GM12865 (cell line): ENCODE measurements around the gene PALLD.

Source experiments
- DNase-seq: peaks from one replicate; pipeline ENCODE4 v3.0.0; 2010; ENCODE audit warnings: low read depth
- H3K4me3 ChIP-seq: 2 replicates; pipeline ENCODE4 v1.5.1; 2011; ENCODE audit warnings: mild to moderate bottlenecking, low read depth, low read length, control low read depth
- CTCF ChIP-seq: IDR thresholded peaks from 2 replicates; pipeline ENCODE4 v1.5.1; 2011; ENCODE audit warnings: low read length, control low read depth, low read depth, inconsistent platforms; ENCODE audit not compliant: insufficient read depth; ENCODE audit errors: missing control alignments

PALLD gene

GRCh38 chr4:168541266-168541953 lies 44.6 kb downstream of the PALLD start:
- H3K4me3 ChIP-seq: no peak overlapping the region
- no peak for TF ChIP-seq CTCF
- DNase-seq: no peak

- no peak overlapping the region for H3K4me3 ChIP-seq
- no peak for TF ChIP-seq CTCF
- no peak for DNase-seq
Observed at GRCh38 chr4:168549143-168549542, 52.3 kb downstream of the PALLD start.

GRCh38 chr4:168550064-168550766 lies 53.4 kb downstream of the PALLD start:
- H3K4me3 ChIP-seq: no peak overlapping the region
- no peak for DNase-seq
- no peak for TF ChIP-seq CTCF

GRCh38 chr4:168551211-168551610 lies 54.4 kb downstream of the PALLD start:
- no peak for TF ChIP-seq CTCF
- H3K4me3 ChIP-seq: no peak overlapping the region
- no peak for DNase-seq

- no peak for DNase-seq
- TF ChIP-seq CTCF: no peak
- H3K4me3 ChIP-seq: no peak overlapping the region
Observed at GRCh38 chr4:168551945-168552695, 55.3 kb downstream of the PALLD start.

- H3K4me3 ChIP-seq: no peak overlapping the region
- no peak for TF ChIP-seq CTCF
- DNase-seq: no peak
Observed at GRCh38 chr4:168553714-168554370, 57.0 kb downstream of the PALLD start.
